OCI-LY3 (cell line): ENCODE measurements around the gene FHOD3.

ENCODE experiments used
- H2AFZ ChIP-seq: fragments of 200-600, 300-600 bp; shearing (Covaris generic); 2 replicates; pipeline ENCODE4 v1.6.0; 2014; ENCODE audit warnings: antibody characterized with exemption, low read depth, low read length
- H3K27ac ChIP-seq: fragments of 200-600, 300-600 bp; sonication (generic); 2 replicates; pipeline ENCODE4 v1.5.1; 2014; ENCODE audit warnings: mild to moderate bottlenecking, low read length, moderate library complexity, mixed read lengths
- H3K27me3 ChIP-seq: fragments of 200-600, 300-600 bp; sonication (generic); 2 replicates; pipeline ENCODE4 v1.6.1; 2014; ENCODE audit warnings: low read depth, low read length, mixed read lengths
- H3K36me3 ChIP-seq: fragments of 200-600, 300-600 bp; sonication (generic); replicated peaks from 2 replicates; pipeline ENCODE3; 2014; ENCODE audit warnings: low read depth, low read length, mixed read lengths
- H3K4me1 ChIP-seq: fragments of 300-600, 200-600 bp; sonication (generic); 2 replicates; pipeline ENCODE4 v1.6.1; 2014; ENCODE audit warnings: low read length, mixed read lengths
- H3K4me2 ChIP-seq: fragments of 200-600, 300-600 bp; sonication (generic); 2 replicates; pipeline ENCODE4 v1.6.1; 2014; ENCODE audit warnings: low read length, mixed read lengths
- H3K4me3 ChIP-seq: fragments of 300-600, 200-600 bp; sonication (generic); 2 replicates; pipeline ENCODE4 v1.5.1; 2014; ENCODE audit warnings: antibody characterized with exemption, mild to moderate bottlenecking, low read length, moderate library complexity
- H3K79me2 ChIP-seq: fragments of 300-600, 200-600 bp; shearing (Covaris generic); 2 replicates; pipeline ENCODE4 v1.6.1; 2014; ENCODE audit warnings: mild to moderate bottlenecking, low read length, mixed read lengths
- H3K9ac ChIP-seq: fragments of 300-600, 200-600 bp; shearing (Covaris generic); 2 replicates; pipeline ENCODE4 v1.6.0; 2014; ENCODE audit warnings: mild to moderate bottlenecking, low read length, moderate library complexity
- H3K9me3 ChIP-seq: fragments of 200-600, 300-600 bp; shearing (Covaris generic); 2 replicates; pipeline ENCODE4 v1.6.1; 2014; ENCODE audit warnings: low read length, mixed read lengths; ENCODE audit not compliant: insufficient read depth
- H4K20me1 ChIP-seq: fragments of 200-600, 300-600 bp; sonication (generic); 2 replicates; pipeline ENCODE4 v1.6.1; 2016; ENCODE audit warnings: low read length, mixed read lengths; ENCODE audit not compliant: insufficient read depth
- CTCF ChIP-seq: fragments of 200-600, 300-600 bp; sonication (generic); IDR thresholded peaks from 2 replicates; pipeline ENCODE4 v1.5.1; 2014; ENCODE audit warnings: antibody characterized with exemption, low read length, low read depth
- EZH2phosphoT487 ChIP-seq: fragments of 200-600 bp; shearing (Covaris generic); IDR thresholded peaks from 2 replicates; pipeline ENCODE4 v1.6.1; 2018; ENCODE audit warnings: antibody characterized with exemption, mixed run types, low read depth

FHOD3 gene

GRCh38 chr18:36819621-36820020 lies 522.1 kb downstream of the FHOD3 start:
- Histone ChIP-seq H3K4me1 (no peaks in the 10 kb centered on the region), H3K9me3 (no peaks in the 10 kb centered on the region), H3K27ac (no peak overlapping the region), H3K27me3 (no peaks in the 10 kb centered on the region), H3K9ac (no peak overlapping the region), H3K79me2 (no peaks in the 10 kb centered on the region), H4K20me1 (no peaks in the 10 kb centered on the region), H3K36me3 (peaks cover 29% of the 10 kb centered on the region), H2AFZ (no peak overlapping the region), H3K4me2 (no peak overlapping the region), H3K4me3 (no peak overlapping the region)
- TF ChIP-seq CTCF = no peak
- TF ChIP-seq EZH2phosphoT487 = no peak

GRCh38 chr18:36821681-36822080 lies 524.2 kb downstream of the FHOD3 start:
- H3K79me2 ChIP-seq = 0 out of 2 replicates have a peak, but pooled peaks cover 2% of the 10 kb centered on the region
- H3K4me2 ChIP-seq = no peak overlapping the region
- no peak overlapping the region for H3K9ac ChIP-seq
- TF ChIP-seq EZH2phosphoT487 (no peak), CTCF (no peak)
- H3K27me3 ChIP-seq = no peaks in the 10 kb centered on the region
- H2AFZ ChIP-seq = no peak overlapping the region
- no peaks in the 10 kb centered on the region for H3K9me3 ChIP-seq
- no peak overlapping the region for H3K27ac ChIP-seq
- H3K4me1 ChIP-seq = no peaks in the 10 kb centered on the region
- H3K36me3 ChIP-seq = peaks cover 29% of the 10 kb centered on the region
- H4K20me1 ChIP-seq = no peaks in the 10 kb centered on the region
- no peak overlapping the region for H3K4me3 ChIP-seq

- H3K27me3 ChIP-seq = no peaks in the 10 kb centered on the region
- TF ChIP-seq CTCF = no peak
- TF ChIP-seq EZH2phosphoT487 = no peak
- H3K79me2 ChIP-seq = peaks cover 28% of the 10 kb centered on the region
- no peak overlapping the region for H3K4me3 ChIP-seq
- no peaks in the 10 kb centered on the region for H4K20me1 ChIP-seq
- H3K27ac ChIP-seq = no peak overlapping the region
- H3K4me1 ChIP-seq = peaks cover 13% of the 10 kb centered on the region
- H2AFZ ChIP-seq = no peak overlapping the region
- H3K36me3 ChIP-seq = peaks cover 16% of the 10 kb centered on the region
- H3K9ac ChIP-seq = no peak overlapping the region
- no peak overlapping the region for H3K4me2 ChIP-seq
- no peaks in the 10 kb centered on the region for H3K9me3 ChIP-seq
Observed at GRCh38 chr18:36825526-36825925, 528.0 kb downstream of the FHOD3 start.

GRCh38 chr18:36826556-36826955 lies 529.0 kb downstream of the FHOD3 start:
- H3K36me3 ChIP-seq = peaks cover 16% of the 10 kb centered on the region
- H3K27me3 ChIP-seq = no peaks in the 10 kb centered on the region
- no peak overlapping the region for H3K9ac ChIP-seq
- H3K27ac ChIP-seq = no peak overlapping the region
- H2AFZ ChIP-seq = no peak overlapping the region
- H3K4me3 ChIP-seq = no peak overlapping the region
- no peak overlapping the region for H3K4me2 ChIP-seq
- H3K4me1 ChIP-seq = peaks cover 13% of the 10 kb centered on the region
- no peaks in the 10 kb centered on the region for H3K9me3 ChIP-seq
- peaks cover 28% of the 10 kb centered on the region for H3K79me2 ChIP-seq
- TF ChIP-seq CTCF (no peak), EZH2phosphoT487 (no peak)
- H4K20me1 ChIP-seq = no peaks in the 10 kb centered on the region
